K562 (cell line): ENCODE data around the gene HOXB3. TPM values are rescaled to one million over a fixed set of nuclear protein-coding genes. Genes with fewer than 3 reads are reported as not detected.

Source experiments
- AFF1 ChIP-seq, 2 experiments: fragments of 450-650 bp; IDR thresholded peaks; 2 replicates each; pipeline ENCODE4 v1.6.1; 2018; ENCODE audit warnings: mild to moderate bottlenecking in 2 of 2, low read depth in 1 of 2; ENCODE audit not compliant: partially characterized antibody in 2 of 2
- CBFA2T2 ChIP-seq: fragments of 450-650 bp; conservative IDR thresholded peaks from 2 replicates; pipeline ENCODE4 v1.6.1; 2017; ENCODE audit warnings: mild to moderate bottlenecking
- CREM ChIP-seq: IDR thresholded peaks from 2 replicates; pipeline ENCODE4 v1.6.1; 2014; ENCODE audit warnings: antibody characterized with exemption, low read depth
- ERF ChIP-seq: fragments of 450-650 bp; formaldehyde crosslinking; IDR thresholded peaks from 2 replicates; pipeline ENCODE4 v1.4.0; 2020; ENCODE audit warnings: mild to moderate bottlenecking, mixed read lengths
- ETS1 ChIP-seq: conservative IDR thresholded peaks from 2 replicates; pipeline ENCODE4 v1.6.1; 2011; ENCODE audit warnings: low read depth, mild to moderate bottlenecking, low read length; ENCODE audit not compliant: control insufficient read depth
- POLR2B ChIP-seq: fragments of 450-650 bp; IDR thresholded peaks from 2 replicates; pipeline ENCODE4 v1.6.1; 2018; ENCODE audit warnings: low read depth; ENCODE audit not compliant: partially characterized antibody
- ZNF395 ChIP-seq: fragments of 200-800 bp; sonication (Bioruptor generic); IDR thresholded peaks from 2 replicates; pipeline ENCODE4 v1.6.1; 2017; ENCODE audit warnings: missing genetic modification characterization, missing compliant biosample characterization
- polyA plus RNA-seq, 8 experiments: library from polyadenylated mRNA; depleted of rRNA in 4 of 8; stranded (reverse) in 5 of 8; unstranded in 3 of 8; fragments of >200 nt; fragmentation: Nextera tagmentation in 2 of 8; fragmentation: Illumina TruSeq in 1 of 8; extraction: Ambion mirVana in 2 of 8; extraction: Trizol in 1 of 8; gene quantifications; 2 replicates each; pipeline versions ENCODE4 v1.2.1 to v1.2.3, GENCODE V29; 2011 to 2014; ENCODE audit warnings: inconsistent platforms in 1 of 8, missing spikeins in 1 of 8
- total RNA-seq, 7 experiments: library from RNA; depleted of rRNA in 6 of 7; stranded (reverse); fragments of >200 nt in 6 of 7; fragmentation: Illumina TruSeq in 2 of 7; extraction: Trizol in 2 of 7; gene quantifications; 2 replicates each; pipeline versions ENCODE4 v1.2.1 to v1.2.3, GENCODE V29; 2011 to 2021; ENCODE audit warnings: low replicate concordance in 1 of 7
- TF ChIP-seq, protein P1 (sequence below), 2 experiments: fragments of 200-800 bp in 1 of 2; sonication (Bioruptor generic) in 1 of 2; sonication (generic) in 1 of 2; formaldehyde crosslinking in 1 of 2; IDR thresholded peaks in 1 of 2; conservative IDR thresholded peaks in 1 of 2; 2 replicates each; pipeline versions ENCODE4 v1.5.0 to v1.6.1; 2016 to 2020; ENCODE audit warnings: missing compliant biosample characterization in 1 of 2, missing genetic modification characterization in 1 of 2, missing genetic modification reagents in 1 of 2
- TF ChIP-seq, protein P2 (sequence below), 2 experiments: fragments of 450-650 bp; IDR thresholded peaks; 2 replicates each; pipeline ENCODE4 v1.6.1; 2016
- TF ChIP-seq, protein P3 (sequence below): IDR thresholded peaks from 3 replicates; pipeline ENCODE4 v1.6.1; 2011; ENCODE audit warnings: borderline replicate concordance, mild to moderate bottlenecking, moderate library complexity; ENCODE audit not compliant: insufficient read length; ENCODE audit errors: extremely low read depth

HOXB3 gene
- total and polyA plus RNA-seq, 9 of the 15 experiments (the other 6 are each of a cell fraction or from before 2014, with no cell fraction given) = 2.4 to 41.3 (median 20.2) TPM

- TF ChIP-seq AFF1 (IDR thresholded peaks at IDR 0.05; ENCODE audit: low read depth in 1 of 2, partially characterized antibody in 2 of 2) (peak in 1 of 2 experiments; percentile 18), CBFA2T2 (no peak), ERF (CRISPR knock-in tag) (0 out of 2 replicates have a peak, but pooled peaks have one; percentile 41), ETS1 (0 out of 2 replicates have a peak, but pooled peaks have one; percentile 35), CREM (no peak), ZNF395 (no peak), POLR2B (no peak)
- TF ChIP-seq, protein P1, sequence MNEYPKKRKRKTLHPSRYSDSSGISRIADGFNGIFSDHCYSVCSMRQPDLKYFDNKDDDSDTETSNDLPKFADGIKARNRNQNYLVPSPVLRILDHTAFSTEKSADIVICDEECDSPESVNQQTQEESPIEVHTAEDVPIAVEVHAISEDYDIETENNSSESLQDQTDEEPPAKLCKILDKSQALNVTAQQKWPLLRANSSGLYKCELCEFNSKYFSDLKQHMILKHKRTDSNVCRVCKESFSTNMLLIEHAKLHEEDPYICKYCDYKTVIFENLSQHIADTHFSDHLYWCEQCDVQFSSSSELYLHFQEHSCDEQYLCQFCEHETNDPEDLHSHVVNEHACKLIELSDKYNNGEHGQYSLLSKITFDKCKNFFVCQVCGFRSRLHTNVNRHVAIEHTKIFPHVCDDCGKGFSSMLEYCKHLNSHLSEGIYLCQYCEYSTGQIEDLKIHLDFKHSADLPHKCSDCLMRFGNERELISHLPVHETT (CRISPR knock-in tag; conservative IDR thresholded peaks at IDR 0.05 in 1 of 2, IDR thresholded peaks at IDR 0.05 in 1 of 2) = peak in 1 of 2 experiments; percentile 15; a peak in 1 of 4 replicates
- TF ChIP-seq, protein P2, sequence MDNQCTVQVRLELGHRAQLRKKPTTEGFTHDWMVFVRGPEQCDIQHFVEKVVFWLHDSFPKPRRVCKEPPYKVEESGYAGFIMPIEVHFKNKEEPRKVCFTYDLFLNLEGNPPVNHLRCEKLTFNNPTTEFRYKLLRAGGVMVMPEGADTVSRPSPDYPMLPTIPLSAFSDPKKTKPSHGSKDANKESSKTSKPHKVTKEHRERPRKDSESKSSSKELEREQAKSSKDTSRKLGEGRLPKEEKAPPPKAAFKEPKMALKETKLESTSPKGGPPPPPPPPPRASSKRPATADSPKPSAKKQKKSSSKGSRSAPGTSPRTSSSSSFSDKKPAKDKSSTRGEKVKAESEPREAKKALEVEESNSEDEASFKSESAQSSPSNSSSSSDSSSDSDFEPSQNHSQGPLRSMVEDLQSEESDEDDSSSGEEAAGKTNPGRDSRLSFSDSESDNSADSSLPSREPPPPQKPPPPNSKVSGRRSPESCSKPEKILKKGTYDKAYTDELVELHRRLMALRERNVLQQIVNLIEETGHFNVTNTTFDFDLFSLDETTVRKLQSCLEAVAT (IDR thresholded peaks at IDR 0.05) = peak; percentile 39 to 79; a peak in 1 of 4 replicates
- TF ChIP-seq, protein P3, sequence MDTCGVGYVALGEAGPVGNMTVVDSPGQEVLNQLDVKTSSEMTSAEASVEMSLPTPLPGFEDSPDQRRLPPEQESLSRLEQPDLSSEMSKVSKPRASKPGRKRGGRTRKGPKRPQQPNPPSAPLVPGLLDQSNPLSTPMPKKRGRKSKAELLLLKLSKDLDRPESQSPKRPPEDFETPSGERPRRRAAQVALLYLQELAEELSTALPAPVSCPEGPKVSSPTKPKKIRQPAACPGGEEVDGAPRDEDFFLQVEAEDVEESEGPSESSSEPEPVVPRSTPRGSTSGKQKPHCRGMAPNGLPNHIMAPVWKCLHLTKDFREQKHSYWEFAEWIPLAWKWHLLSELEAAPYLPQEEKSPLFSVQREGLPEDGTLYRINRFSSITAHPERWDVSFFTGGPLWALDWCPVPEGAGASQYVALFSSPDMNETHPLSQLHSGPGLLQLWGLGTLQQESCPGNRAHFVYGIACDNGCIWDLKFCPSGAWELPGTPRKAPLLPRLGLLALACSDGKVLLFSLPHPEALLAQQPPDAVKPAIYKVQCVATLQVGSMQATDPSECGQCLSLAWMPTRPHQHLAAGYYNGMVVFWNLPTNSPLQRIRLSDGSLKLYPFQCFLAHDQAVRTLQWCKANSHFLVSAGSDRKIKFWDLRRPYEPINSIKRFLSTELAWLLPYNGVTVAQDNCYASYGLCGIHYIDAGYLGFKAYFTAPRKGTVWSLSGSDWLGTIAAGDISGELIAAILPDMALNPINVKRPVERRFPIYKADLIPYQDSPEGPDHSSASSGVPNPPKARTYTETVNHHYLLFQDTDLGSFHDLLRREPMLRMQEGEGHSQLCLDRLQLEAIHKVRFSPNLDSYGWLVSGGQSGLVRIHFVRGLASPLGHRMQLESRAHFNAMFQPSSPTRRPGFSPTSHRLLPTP = no peak
These were observed 14.2 kb downstream of the HOXB3 start (continued) for GRCh38 chr17:48575673-48576478.
